Vagina (tissue), 2 donors: ENCODE measurements around the gene DDN. TPM values are rescaled to one million over a fixed set of nuclear protein-coding genes. Genes with fewer than 3 reads are reported as not detected.
A peak's percentile ranks its signal among the peaks of the same experiment; 100 is the strongest.

ENCODE experiments used
- DNase-seq, 2 donors: peaks; one replicate each; pipeline ENCODE4 v3.0.0-alpha.2; 2017; ENCODE audit errors: extremely low spot score in 2 of 2
- H3K27ac ChIP-seq: fragments of 200-600 bp; sonication (generic); one replicate; pipeline ENCODE4 v1.5.1; 2019
- H3K27me3 ChIP-seq: fragments of 200-600 bp; sonication (generic); one replicate; pipeline ENCODE4 v1.5.1; 2019
- H3K36me3 ChIP-seq, 2 donors: fragments of 200-600 bp; sonication (generic); one replicate each; pipeline ENCODE4 v1.5.1; 2017 to 2019
- H3K4me1 ChIP-seq: fragments of 200-600 bp; sonication (generic); one replicate; pipeline ENCODE4 v1.5.1; 2019
- H3K4me3 ChIP-seq, 2 donors: fragments of 200-600 bp; sonication (generic); 1 replicate in 1 of 2; 2 replicates in 1 of 2; pipeline ENCODE4 v1.5.1; 2016 to 2019
- H3K9me3 ChIP-seq: fragments of 200-600 bp; sonication (generic); one replicate; pipeline ENCODE4 v1.5.1; 2019
- POLR2A ChIP-seq, 2 donors: fragments of 450-650 bp; IDR thresholded peaks; one replicate each; pipeline ENCODE4 v1.6.1; 2017; ENCODE audit warnings: antibody characterized with exemption in 2 of 2, mild to moderate bottlenecking in 2 of 2, moderate library complexity in 2 of 2
- POLR2AphosphoS5 ChIP-seq, 2 donors: sonication (generic); formaldehyde crosslinking; IDR thresholded peaks; one replicate each; pipeline ENCODE4 v1.9.0; 2017; ENCODE audit warnings: antibody characterized with exemption in 2 of 2, mild to moderate bottlenecking in 2 of 2, low read depth in 1 of 2; ENCODE audit not compliant: insufficient read depth in 1 of 2
- intact Hi-C: fragments of 100-400 bp; cut with DNase I; formaldehyde crosslinking; loops from one replicate; pipeline ENCODE4 v1.15.1; 2023
- total RNA-seq: library from RNA; depleted of rRNA; stranded (reverse); fragments of >200 nt; gene quantifications from one replicate; pipeline ENCODE4 v1.2.3, GENCODE V29; 2016
- TF ChIP-seq, protein P1 (sequence below), 3 experiments: fragments of 450-650 bp in 2 of 3; fragments of 200-600 bp in 1 of 3; sonication (generic) in 1 of 3; IDR thresholded peaks; one replicate each; pipeline ENCODE4 v1.5.1; 2017 to 2019; ENCODE audit warnings: antibody characterized with exemption in 3 of 3, mild to moderate bottlenecking in 2 of 3, moderate library complexity in 2 of 3

Gene DDN
- total RNA-seq, 1 donor from 2014 or later = not detected

- H3K4me3 ChIP-seq = peak overlapping the region in 1 of 2 donors; percentile 22
- H3K4me1 ChIP-seq = peaks cover 48% of the 10 kb centered on the region
- intact Hi-C loops = no loop called here
- TF ChIP-seq, protein P1, sequence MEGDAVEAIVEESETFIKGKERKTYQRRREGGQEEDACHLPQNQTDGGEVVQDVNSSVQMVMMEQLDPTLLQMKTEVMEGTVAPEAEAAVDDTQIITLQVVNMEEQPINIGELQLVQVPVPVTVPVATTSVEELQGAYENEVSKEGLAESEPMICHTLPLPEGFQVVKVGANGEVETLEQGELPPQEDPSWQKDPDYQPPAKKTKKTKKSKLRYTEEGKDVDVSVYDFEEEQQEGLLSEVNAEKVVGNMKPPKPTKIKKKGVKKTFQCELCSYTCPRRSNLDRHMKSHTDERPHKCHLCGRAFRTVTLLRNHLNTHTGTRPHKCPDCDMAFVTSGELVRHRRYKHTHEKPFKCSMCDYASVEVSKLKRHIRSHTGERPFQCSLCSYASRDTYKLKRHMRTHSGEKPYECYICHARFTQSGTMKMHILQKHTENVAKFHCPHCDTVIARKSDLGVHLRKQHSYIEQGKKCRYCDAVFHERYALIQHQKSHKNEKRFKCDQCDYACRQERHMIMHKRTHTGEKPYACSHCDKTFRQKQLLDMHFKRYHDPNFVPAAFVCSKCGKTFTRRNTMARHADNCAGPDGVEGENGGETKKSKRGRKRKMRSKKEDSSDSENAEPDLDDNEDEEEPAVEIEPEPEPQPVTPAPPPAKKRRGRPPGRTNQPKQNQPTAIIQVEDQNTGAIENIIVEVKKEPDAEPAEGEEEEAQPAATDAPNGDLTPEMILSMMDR (IDR thresholded peaks at IDR 0.05) = peak; percentile 43 to 66 (median 44)
- TF ChIP-seq POLR2A (IDR thresholded peaks at IDR 0.05) = no peak
- H3K27me3 ChIP-seq = peaks cover 7% of the 10 kb centered on the region
- no peak overlapping the region for H3K27ac ChIP-seq
- DNase-seq = no peak
- H3K36me3 ChIP-seq = no peaks in the 10 kb centered on the region
- no peaks in the 10 kb centered on the region for H3K9me3 ChIP-seq
Observed at GRCh38 chr12:48995086-48995879, 3.9 kb downstream of the DDN start.

- H3K36me3 ChIP-seq = no peaks in the 10 kb centered on the region
- DNase-seq = no peak
- H3K27me3 ChIP-seq = peaks cover 7% of the 10 kb centered on the region
- H3K9me3 ChIP-seq = no peaks in the 10 kb centered on the region
- H3K4me1 ChIP-seq = peaks cover 39% of the 10 kb centered on the region
- TF ChIP-seq, protein P1 (IDR thresholded peaks at IDR 0.05) = no peak
- TF ChIP-seq POLR2A (IDR thresholded peaks at IDR 0.05) (no peak), POLR2AphosphoS5 (IDR thresholded peaks at IDR 0.05; ENCODE audit: insufficient read depth in 1 of 2, low read depth in 1 of 2) (no peak)
- no peak overlapping the region for H3K27ac ChIP-seq
- H3K4me3 ChIP-seq = no peak overlapping the region
- intact Hi-C loops = no loop called here
Observed at GRCh38 chr12:48994224-48995085, 4.7 kb downstream of the DDN start.

- intact Hi-C loops = no loop called here
- no peaks in the 10 kb centered on the region for H3K36me3 ChIP-seq
- peaks cover 7% of the 10 kb centered on the region for H3K27me3 ChIP-seq
- no peak for DNase-seq
- H3K4me1 ChIP-seq = peaks cover 33% of the 10 kb centered on the region
- no peak overlapping the region for H3K4me3 ChIP-seq
- no peaks in the 10 kb centered on the region for H3K9me3 ChIP-seq
- H3K27ac ChIP-seq = no peak overlapping the region
- TF ChIP-seq, protein P1 (IDR thresholded peaks at IDR 0.05) = no peak
- TF ChIP-seq POLR2A (IDR thresholded peaks at IDR 0.05) (no peak), POLR2AphosphoS5 (IDR thresholded peaks at IDR 0.05; ENCODE audit: insufficient read depth in 1 of 2, low read depth in 1 of 2) (no peak)
Observed at GRCh38 chr12:48993787-48994186, 5.4 kb downstream of the DDN start.

- Histone ChIP-seq H3K4me1 (peaks cover 12% of the 10 kb centered on the region), H3K36me3 (no peaks in the 10 kb centered on the region), H3K27ac (no peak overlapping the region), H3K27me3 (peaks cover 7% of the 10 kb centered on the region), H3K4me3 (no peak overlapping the region), H3K9me3 (no peaks in the 10 kb centered on the region)
- DNase-seq = no peak
- TF ChIP-seq, protein P1 (IDR thresholded peaks at IDR 0.05) = no peak
- TF ChIP-seq POLR2AphosphoS5 (IDR thresholded peaks at IDR 0.05; ENCODE audit: insufficient read depth in 1 of 2, low read depth in 1 of 2) (no peak), POLR2A (IDR thresholded peaks at IDR 0.05) (no peak)
- intact Hi-C loops = no loop called here
Observed at GRCh38 chr12:48991247-48992050, 7.7 kb downstream of the DDN start.
